Hematopoietic multipotent progenitor cell treated with erythropoietin and hydrocortisone succinate and interleukin-3 and kit ligand, for 15 days (in vitro differentiated cells): Measurements from ENCODE around the gene ZNF341.
A peak's percentile ranks its signal among the peaks of the same experiment; 100 is the strongest.

Experiments
- DNase-seq: peaks from one replicate; pipeline ENCODE4 v3.0.0-alpha.2; 2015; ENCODE audit warnings: low spot score

Gene ZNF341

DNA sequence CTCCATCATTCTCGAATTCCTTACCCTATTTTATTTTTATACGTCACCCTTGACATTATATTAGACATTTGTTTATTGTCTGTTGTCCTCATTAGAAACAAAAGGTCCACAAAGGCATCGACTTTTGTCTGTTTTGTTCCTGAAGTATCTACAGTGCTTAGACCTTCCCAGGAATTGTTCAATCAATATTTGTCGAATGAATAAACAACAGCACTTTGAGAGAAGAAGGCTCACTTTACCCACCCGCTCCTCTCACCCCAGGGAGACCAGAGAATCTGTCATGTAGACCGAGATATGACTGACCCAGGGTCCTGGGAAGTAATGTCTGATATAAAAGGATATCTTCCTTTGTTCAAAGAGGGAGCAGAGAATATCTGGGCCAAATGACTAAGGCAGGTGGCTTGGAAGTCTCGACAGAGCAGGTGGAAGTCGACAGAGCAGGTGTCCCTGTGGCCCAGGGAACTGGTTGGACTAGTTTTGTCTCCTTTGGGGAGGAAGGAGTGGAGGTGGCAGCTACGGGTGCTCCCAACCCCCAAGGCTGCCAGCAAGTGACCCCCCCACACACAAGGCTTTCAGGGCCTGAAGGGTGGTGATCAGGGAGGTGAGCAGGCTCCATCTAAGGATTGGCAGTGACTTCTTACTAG is 64.6 kb downstream of the ZNF341 start:
- DNase-seq = no peak

DNA sequence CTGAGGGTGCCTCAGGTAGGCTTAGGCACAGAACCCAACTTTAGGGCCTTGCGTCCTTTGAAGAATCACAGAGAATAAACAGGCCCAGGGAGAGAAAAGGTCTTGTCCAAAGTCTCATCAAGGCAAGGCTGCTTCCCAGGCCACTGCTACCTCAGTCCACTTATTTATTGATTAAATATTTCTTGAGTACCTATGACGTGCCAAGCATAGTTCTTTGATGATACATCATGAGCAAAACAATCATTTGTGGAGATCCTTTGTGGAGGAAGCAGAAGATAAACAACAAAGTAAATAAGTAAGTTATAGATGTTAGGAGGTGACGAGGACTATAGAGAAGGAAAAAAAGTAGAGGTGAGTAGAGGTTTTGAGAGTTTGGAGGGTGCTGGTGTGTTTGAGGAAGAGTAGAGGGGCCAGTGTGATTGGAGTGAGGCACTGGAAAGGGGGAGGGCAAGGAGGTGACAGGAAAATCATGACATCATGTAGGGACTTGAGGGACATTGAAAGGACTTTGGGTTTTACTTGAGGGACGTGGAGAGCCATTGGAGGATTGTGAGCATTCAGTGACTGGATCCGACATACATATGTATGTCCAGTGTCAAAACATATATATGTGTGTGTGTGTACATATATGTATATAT is 65.2 kb downstream of the ZNF341 start:
- no peak for DNase-seq

DNA sequence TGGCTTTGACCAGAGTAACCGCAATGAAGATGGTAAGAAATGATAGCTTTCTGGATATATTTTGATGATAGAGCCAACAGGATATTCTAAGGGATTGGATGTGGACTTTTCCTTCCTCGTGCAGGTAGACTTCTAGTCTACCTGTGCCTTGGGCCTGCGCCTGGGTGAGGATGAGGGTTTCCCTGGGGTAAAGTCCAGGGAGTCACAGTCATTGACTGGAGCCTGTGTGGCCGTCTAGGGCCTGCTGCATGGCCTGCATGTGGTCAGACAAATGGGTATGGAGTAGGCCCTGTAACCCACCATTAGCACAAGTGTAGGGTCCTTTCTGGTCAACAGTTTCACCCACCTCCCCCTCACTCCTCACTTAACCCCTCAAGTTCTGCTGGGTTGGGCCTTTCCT is 66.6 kb downstream of the ZNF341 start:
- no peak for DNase-seq

DNA sequence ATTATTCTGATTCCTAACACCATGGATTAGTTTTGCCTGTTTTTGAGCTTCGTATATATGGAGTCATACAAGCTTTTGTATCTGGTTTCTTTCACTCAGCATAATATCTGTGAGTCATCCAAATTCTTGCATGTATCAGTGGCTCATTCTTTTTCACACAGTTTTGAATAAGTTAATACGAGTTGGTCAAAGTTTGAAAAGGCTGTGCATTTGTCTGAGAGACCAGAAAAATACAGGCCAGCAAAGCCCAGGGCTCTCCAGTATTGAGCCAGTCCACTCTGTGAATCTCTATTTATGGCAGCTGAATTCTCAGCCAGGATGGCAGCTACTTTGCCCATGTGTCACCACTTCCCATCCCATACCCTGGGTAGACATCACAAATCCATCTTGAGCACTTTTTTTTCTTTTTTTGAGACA is 72.1 kb downstream of the ZNF341 start:
- no peak for DNase-seq

DNA sequence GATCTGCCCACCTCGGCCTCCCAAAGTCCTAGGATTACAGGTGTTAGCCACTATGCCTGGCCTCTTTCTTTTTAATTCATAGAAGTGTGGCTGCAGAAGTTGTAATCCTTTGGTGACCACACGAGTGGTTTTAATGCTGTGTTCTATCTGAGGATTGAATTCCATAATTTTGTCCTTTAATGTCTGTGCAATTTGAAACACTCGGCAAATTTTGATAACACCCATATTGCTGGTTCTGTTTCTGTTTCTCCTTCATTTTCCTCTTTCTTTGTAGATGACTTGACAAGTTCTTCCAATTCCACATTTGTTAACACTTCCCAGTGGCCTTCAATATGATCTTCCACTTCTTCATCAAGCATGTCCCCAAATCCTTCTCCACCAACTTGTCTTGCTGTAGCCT is 76.6 kb downstream of the ZNF341 start:
- no peak for DNase-seq

DNA sequence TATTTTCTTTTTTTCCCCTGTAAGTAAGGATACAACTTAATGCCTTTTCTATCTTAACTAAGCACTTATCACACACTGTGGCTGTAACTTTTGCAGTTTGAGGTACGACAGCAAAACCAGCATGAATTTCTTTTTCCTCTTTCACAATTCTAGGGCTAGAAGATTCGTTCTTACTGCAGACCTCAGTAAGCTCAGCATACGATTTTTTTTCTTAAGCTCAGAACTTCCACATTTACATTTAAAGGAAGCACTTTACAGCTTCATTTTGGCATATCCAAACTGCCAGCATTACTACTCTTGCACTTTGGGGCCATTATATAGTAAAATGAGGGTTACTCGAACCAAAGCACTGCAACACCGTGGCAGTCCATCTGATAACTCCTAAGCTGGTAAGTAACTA is 78.5 kb downstream of the ZNF341 start:
- DNase-seq = no peak

DNA sequence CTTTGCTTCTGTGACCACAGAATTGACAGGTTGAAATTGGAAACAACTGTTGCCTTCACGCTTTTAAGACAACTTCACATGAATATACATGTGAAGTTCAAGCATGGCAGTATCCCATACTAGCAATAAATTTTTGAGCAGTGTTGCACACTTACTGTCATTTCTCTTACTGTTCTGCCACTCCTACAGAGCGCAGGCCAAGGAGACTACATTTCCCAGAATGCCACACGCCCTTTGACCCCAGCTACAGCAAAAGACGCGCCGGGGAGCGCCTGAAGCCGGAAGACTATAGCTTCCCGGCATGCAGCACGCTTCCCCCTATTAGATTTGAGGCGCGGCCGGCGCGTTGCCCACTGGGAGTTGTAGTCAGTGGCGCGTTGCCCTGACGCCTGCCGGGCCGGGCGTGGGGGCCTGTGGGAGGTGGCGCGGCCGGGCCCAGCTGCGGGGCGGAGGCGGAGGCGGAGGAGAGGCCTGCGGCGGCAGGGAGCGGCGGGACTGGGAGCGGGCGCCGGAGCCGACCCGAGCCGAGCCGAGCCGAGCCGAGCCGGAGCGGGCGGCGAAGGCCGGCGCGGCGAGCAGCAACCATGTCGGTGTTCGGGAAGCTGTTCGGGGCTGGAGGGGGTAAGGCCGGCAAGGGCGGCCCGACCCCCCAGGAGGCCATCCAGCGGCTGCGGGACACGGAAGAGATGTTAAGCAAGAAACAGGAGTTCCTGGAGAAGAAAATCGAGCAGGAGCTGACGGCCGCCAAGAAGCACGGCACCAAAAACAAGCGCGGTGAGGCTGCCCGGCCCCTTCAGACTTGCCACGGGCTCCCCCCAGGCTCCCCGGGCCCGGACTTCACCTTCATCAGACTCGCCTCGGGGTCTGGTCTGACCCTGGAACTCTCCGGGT is 79.3 kb downstream of the ZNF341 start, which contains the start of gene CHMP4B:
Gene CHMP4B (plus strand): TSS at position 464 of the 891 bp plus-strand sequence. CDS start 121 bp downstream, at position 585.
- peak; percentile 99 for DNase-seq

DNA sequence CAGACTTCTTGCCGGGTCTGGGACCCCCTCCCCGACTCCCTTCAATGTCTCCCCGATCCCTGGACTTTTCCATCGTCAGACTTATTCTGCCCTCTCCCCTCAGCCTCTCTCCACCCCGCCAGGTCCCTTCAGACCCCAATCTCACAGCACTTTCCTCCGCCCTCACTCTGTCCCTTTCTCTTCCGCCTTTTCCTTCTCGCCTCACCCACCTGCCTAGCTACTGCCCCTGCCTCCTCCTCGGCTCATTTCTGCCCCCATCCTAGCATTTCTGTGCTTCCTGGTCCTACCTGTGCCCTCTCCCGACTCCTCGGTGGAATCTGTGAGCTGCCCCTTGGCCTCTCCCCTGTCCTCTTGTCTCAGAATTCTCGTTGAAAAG is 80.0 kb downstream of the ZNF341 start:
- DNase-seq = peak; percentile 39

DNA sequence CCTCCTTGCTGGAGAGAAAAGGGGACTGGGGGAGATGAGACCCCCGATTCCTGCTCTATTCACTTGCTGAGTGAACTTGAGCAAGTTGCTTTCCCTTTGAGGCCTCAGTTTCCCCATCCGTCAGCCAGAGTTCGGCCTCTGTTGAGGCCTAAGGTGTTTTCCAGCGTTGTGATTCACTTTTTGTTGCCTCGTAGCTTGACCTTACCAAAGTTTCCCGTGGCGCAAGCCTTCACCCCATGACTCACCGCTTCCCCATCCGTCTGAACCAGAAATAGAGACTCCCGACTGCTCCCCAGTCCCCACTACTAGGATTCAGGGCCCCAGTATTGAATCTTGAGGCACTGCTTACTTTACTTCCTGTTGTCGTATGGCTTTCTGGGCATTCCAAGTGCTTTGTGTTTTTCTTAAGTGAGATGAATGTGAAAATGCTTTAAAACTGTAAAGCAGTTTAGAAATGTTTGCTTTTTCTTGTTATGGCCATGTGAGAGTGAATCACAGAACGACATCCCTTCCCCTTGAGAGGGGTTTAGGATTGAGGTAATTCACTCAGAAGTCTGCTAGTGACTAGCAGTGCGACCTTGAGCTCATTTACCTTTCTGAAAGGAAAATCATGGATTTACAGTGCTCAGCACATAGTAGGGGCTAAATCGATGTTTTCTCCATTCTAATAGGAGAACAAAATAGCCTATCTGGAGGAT is 80.5 kb downstream of the ZNF341 start:
- peak; percentile 43 for DNase-seq

DNA sequence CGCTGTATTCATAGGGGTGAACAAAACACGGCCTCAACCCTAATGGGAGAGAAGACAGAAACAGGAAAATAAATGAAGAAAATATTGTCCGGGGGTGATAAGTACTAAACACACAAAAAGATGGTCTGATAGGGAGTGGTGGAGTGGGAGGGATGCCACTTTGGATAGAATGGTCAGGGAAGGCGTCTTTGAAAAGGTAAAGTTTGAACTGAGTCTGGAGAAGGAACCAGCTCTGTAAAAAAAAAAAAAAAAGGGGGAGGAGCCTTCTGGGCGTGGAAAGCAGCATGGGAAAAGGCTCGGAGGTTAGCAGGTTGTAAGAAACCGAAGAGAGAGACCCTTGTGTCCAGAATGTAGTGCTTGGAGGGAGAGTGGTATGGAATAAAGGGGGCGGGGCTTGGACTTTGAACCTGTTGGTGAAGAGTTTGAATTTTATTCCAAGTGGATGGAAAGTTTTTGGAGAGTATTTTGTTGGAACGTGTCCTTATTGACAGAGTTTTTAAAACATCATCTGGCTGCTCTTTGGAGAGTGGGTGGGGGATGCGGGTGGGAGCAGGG is 81.2 kb downstream of the ZNF341 start:
- DNase-seq = peak; percentile 67

DNA sequence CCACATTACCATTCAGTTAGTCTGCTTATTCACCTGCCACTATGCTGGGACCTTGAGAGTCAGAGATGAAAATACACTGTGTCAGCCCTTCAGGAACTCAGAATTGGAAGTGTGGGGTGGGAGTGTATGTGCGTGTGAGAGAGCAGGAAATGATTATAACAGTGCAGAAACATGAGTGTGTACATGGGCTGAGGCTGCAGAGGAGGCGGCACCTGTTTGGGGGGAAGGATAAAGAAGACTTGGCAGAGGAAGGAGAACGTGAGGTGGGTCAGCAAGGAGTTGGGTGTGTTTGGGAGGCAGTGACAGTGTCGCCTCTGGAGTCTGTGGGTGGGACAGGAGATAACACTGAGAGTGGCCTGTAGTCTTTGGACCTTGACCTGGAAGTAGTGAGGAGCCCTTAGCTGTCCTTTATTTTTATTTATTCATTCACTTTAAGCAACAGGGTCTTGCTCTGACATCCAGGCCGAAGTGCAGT is 82.5 kb downstream of the ZNF341 start:
- DNase-seq = peak; percentile 26

DNA sequence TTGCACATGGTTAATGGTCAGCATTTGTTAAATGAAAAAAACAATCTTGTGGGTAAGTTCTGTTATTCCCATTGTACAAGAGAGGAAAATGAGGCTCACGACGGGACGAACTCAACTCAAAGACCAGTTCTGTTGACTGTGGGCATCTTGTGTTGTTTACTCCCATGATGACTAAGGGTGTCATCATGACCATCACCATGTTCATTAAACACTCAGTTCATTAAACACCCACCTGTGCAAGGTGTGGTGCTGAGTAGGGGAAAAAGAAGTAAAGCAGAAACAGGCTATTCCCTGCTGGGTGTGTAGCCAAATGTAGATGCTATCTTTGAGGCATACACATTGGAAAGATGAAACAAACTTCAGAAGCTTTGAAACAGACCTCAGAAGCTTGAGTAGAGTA is 83.9 kb downstream of the ZNF341 start:
- no peak for DNase-seq

DNA sequence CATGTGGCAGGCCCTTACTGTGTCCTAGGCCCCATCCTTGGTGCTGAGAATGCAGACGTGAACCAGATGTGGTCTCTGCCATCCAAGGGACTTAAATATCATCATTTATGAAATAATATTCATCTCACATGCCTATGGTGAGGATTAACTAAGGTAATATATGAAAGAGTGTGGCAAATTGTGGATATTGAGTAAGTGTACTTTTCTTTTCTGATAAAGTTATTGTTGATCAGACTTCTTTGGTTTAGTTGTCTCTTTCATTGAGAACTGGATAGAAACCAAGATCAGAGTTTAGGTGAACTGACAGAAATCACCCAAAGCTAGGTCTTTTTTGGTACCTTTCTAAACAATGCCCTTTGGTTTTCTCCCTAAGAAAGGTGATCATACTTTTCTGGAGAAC is 84.4 kb downstream of the ZNF341 start:
- no peak for DNase-seq

DNA sequence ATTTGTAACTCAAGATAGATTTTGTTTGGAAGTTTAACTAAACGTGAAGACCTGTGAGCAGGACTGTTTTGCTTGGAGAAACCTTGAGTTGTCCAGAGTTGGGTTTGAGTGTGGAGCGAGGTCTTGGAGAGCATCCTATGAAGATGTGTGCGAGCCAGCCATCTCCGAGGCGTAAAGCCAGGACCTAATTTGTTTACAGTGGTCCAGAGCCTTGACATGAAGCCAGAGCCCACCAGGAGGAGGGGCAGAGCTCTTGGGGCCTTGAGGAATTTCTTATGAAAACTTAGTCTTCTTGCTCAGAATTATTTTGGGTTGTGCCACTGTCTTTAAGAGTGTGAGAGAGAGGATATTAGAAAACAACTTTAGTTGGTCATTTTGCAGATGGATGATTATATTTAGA is 85.6 kb downstream of the ZNF341 start:
- no peak for DNase-seq

DNA sequence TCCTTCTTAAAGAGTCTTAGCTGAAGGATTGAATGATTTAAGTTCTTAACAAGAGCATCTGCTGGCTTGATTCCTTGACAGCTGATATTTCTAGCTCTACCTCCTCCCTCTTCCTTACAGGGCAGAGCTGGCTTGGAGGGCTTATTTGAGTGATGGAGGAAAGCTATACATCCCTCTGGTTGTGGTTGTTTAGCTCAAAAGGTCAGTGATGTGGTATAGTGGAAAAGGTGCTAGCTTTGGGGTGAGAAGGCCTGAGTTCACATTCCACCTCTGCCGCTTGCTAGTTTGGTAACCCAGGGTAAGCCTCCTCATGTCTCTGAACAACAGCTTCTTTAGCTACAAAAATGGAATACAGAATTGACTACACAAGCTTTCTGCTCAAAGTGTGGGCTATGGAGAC is 87.7 kb downstream of the ZNF341 start:
- no peak for DNase-seq

DNA sequence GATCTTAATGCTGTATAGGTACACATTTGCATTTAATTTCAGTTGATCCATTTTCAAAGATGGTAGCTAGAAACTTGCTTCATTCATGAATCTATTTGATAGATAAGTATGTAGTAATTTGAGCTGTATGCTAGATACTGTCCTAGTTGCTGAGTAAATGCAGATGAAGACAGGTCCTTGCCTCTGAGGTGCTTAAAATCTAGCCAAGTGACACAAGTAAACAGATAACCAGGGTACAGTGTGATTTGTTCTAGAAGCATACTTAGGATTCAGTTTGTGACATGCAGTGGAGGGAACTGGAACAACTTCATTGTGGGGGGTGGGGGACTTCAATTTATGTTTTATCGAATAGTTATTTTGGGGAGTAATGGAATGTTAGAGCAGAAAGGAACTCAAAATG is 88.6 kb downstream of the ZNF341 start:
- no peak for DNase-seq

DNA sequence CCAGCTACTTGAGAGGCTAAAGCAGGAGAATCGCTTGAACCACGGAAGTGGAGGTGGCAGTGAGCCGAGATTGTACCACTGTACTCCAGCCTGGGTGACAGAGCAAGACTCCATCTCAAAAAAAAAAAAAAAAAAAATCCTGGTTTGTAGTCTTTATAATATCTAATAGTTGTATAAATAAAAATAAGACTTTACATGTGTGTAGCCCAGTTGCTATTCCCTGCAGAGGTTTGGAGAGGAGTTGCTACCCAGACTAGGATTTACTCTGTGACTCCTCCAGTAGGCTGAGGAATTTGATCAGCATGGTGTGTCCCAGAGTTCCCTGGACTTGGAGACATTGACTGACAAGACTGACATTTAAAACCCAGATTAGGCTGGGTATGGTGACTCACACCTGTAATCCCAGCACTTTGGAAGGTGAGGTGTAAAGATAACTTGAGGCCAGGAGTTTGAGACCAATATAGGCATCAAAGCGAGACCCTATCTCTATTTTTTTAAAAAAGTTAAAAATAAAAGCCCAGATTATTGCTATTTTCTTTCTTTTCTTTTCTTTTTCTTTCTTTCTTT is 89.6 kb downstream of the ZNF341 start:
- no peak for DNase-seq

DNA sequence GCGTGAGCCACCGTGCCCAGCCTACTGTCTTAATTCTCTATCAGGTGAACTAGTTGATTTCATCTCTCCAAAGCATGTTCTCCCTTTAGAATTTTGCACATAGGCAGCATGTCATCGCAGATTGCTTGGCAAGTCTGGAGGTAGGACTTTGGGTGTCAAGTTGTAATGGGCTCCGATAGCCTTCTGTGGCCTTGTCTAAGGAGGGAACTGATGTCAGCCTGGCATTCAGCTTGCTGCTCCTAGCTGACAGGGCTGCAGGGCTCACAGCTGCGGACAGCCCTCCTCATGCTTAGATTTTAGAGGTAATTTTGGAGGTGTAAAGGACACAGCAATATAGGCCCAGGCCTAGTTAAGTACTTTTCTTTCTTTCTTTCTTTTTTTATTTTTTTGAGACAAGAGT is 90.6 kb downstream of the ZNF341 start:
- no peak for DNase-seq

DNA sequence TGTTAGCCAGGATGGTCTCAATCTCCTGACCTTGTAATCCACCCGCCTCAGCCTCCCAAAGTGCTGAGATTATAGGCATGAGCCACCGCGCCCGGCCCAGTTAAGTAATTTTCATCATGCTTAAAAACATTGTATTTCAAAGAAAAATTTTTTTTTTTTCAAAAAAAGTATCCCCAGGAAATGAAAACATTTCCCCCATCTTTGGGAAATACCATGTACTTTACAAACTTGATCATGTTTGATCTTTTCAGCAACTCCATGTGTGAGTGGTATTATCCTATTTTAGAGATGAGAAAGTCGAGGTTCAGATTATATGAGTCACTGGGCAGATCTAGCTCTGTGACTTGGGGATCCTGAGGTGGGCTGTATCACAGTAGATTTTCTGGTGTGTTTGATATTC is 91.2 kb downstream of the ZNF341 start:
- DNase-seq = no peak

DNA sequence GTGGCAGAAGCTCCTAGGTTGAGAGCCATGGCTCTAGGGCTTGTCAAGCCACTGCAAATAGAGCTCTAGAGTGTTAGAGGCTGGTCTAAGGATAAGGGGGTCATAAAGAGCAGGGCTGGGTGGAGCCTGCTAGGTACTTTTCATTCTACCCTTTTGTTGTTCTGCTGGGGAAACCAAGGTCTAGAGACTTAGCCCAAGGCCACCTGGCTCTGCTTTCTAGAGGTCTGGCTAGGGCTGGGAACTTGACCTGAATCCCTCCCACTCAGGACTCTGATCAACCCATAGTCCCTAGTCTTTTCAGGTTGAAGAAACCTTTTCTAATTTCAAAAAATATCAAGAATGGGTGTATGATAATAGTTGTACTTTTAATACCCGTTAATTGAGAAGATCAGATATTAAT is 93.1 kb downstream of the ZNF341 start:
- no peak for DNase-seq
